Uterus (tissue), 4 donors: Measurements from ENCODE around the gene MEF2A. TPM values are rescaled to one million over a fixed set of nuclear protein-coding genes. Genes with fewer than 3 reads are reported as not detected.
"Not testable (repeated sequence)": the region's sequence is repeated elsewhere in the genome, so short reads cannot be mapped to it uniquely, and the experiment has no call there.

Source experiments
- DNase-seq, 2 donors: peaks; one replicate each; pipeline ENCODE4 v3.0.0-alpha.2; 2019 to 2020
- H3K27ac ChIP-seq, 2 donors: fragments of 200-600 bp; sonication (generic); 1 replicate in 1 of 2; 2 replicates in 1 of 2; pipeline ENCODE4 v1.5.1; 2016 to 2018
- H3K27me3 ChIP-seq, 2 donors: fragments of 200-600 bp; sonication (generic); one replicate each; pipeline ENCODE4 v1.5.1; 2018 to 2019; ENCODE audit warnings: control low read depth in 1 of 2
- H3K36me3 ChIP-seq, 2 donors: fragments of 200-600 bp; sonication (generic); one replicate each; pipeline ENCODE4 v1.5.1; 2019; ENCODE audit warnings: control low read depth in 1 of 2
- H3K4me1 ChIP-seq, 2 donors: fragments of 200-600 bp; sonication (generic); one replicate each; pipeline ENCODE4 v1.5.1; 2018 to 2019; ENCODE audit warnings: control low read depth in 1 of 2
- H3K4me3 ChIP-seq, 2 donors: fragments of 200-600 bp; sonication (generic); 1 replicate in 1 of 2; 2 replicates in 1 of 2; pipeline ENCODE4 v1.5.1; 2018 to 2019; ENCODE audit warnings: mild to moderate bottlenecking in 1 of 2
- H3K9me3 ChIP-seq, 2 donors: fragments of 200-600 bp; sonication (generic); one replicate each; pipeline ENCODE4 v1.5.1; 2019; ENCODE audit warnings: control low read depth in 1 of 2
- POLR2A ChIP-seq, 2 donors: fragments of 450-650 bp; IDR thresholded peaks; one replicate each; pipeline ENCODE4 v1.6.1; 2016; ENCODE audit warnings: antibody characterized with exemption in 2 of 2, mild to moderate bottlenecking in 1 of 2, moderate library complexity in 1 of 2
- intact Hi-C: fragments of 100-400 bp; cut with DNase I; formaldehyde crosslinking; loops from one replicate; pipeline ENCODE4 v1.15.1; 2023; ENCODE audit warnings: low total_unique reads
- total RNA-seq, 4 donors: library from RNA; depleted of rRNA in 3 of 4; stranded (reverse); fragments of >200 nt in 3 of 4; gene quantifications; one replicate each; pipeline versions ENCODE4 v1.1.0 to v1.2.4, GENCODE V29; 2014 to 2023
- TF ChIP-seq, protein P1 (sequence below), 4 experiments: fragments of 200-600 bp in 2 of 4; fragments of 450-650 bp in 2 of 4; sonication (generic) in 2 of 4; IDR thresholded peaks; one replicate each; pipeline ENCODE4 v1.5.1; 2016 to 2019; ENCODE audit warnings: antibody characterized with exemption in 4 of 4, mild to moderate bottlenecking in 2 of 4, moderate library complexity in 1 of 4
- donor health status: DM: yes; HTN: yes; CAD: no.

Gene MEF2A
- total RNA-seq, 4 donors from 2014 or later: 78.6 to 138 (median 105) TPM

DNA sequence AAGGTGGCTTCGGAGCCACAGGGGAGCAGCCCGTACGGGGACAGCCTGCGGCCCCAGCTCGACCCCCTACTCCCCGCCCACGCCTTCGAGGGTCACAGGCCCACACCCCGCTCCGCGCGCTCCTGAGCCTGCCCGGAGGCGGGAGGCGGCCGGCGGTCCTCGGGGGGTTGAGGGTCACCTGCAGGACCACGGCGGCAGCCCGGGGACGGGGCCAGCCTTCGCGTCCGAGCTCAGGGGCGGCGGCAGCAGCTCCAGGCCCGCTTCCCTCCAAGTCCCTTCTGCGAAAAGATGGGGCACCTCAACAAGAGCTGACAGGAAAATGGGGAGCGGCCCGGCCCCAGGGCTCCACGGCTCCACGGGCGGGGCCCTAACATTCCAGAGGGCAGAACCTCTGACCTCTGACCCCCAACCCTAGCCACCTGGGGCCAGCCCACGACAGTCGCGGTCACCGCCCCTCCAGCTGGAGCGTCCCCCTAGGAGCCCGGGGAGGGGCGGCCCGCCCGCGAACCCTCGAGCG is 167.0 kb downstream of the MEF2A start:
- no peaks in the 10 kb centered on the region for H3K9me3 ChIP-seq
- DNase-seq: peak; percentile 53 to 62
- intact Hi-C loops: no loop called here
- no peaks in the 10 kb centered on the region for H3K4me1 ChIP-seq
- H3K27ac ChIP-seq: peak overlapping the region; percentile 91 to 97
- no peak for TF ChIP-seq POLR2A (IDR thresholded peaks at IDR 0.05)
- TF ChIP-seq, protein P1, sequence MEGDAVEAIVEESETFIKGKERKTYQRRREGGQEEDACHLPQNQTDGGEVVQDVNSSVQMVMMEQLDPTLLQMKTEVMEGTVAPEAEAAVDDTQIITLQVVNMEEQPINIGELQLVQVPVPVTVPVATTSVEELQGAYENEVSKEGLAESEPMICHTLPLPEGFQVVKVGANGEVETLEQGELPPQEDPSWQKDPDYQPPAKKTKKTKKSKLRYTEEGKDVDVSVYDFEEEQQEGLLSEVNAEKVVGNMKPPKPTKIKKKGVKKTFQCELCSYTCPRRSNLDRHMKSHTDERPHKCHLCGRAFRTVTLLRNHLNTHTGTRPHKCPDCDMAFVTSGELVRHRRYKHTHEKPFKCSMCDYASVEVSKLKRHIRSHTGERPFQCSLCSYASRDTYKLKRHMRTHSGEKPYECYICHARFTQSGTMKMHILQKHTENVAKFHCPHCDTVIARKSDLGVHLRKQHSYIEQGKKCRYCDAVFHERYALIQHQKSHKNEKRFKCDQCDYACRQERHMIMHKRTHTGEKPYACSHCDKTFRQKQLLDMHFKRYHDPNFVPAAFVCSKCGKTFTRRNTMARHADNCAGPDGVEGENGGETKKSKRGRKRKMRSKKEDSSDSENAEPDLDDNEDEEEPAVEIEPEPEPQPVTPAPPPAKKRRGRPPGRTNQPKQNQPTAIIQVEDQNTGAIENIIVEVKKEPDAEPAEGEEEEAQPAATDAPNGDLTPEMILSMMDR (IDR thresholded peaks at IDR 0.05): no peak
- H3K4me3 ChIP-seq: peak overlapping the region; percentile 80 to 98
- H3K27me3 ChIP-seq: no peaks in the 10 kb centered on the region
- no peaks in the 10 kb centered on the region for H3K36me3 ChIP-seq

DNA sequence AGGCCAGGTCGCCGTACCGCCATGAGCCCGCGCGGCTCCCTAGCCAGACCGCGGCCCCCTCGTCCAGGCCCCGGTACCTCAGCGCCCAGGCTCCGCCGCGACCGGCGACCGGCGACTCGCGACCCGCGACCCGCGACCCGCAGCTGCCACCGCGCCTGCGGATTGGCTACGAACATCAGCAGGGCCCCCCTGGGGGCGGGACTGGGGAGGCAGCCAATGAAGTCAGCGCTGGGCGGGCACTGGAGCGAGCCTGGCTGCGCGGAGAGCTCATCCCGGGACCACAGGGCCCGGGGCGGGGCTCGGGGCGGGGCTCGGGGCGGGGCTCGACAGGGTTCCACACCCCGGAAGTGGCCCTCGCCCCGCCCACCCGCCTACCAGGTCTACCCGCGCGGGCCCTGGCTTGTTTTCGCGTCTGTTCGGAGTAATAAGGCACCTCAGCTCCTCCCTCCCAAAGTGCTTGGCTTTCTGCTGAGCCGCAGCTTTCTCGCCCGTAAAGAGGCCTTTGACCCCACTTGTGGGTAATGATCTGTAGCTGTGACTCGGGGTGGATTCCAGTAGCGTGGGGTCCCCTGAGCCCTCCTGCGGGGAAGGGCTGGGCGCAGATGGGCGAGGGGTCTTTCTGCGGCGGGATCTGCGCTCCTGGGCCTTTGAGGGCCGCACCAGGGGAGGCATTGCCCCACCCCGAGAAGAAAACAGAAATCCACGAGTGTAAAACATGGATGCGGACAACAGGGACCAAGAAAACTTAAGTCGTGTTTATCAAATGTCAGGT is 167.7 kb downstream of the MEF2A start, which contains the start of gene LYSMD4:
Gene LYSMD4 (minus strand): TSS at position 170 of the 772 bp plus-strand sequence. CDS start 1,438 bp downstream, outside the sequence.
- Histone ChIP-seq H3K36me3 (no peaks in the 10 kb centered on the region), H3K4me1 (no peaks in the 10 kb centered on the region), H3K4me3 (peak within 1 kb of the TSS; percentile 80 to 98), H3K9me3 (no peaks in the 10 kb centered on the region), H3K27ac (peak within 1 kb of the TSS; percentile 91 to 97), H3K27me3 (no peaks in the 10 kb centered on the region)
- peak; percentile 82 to 97 for TF ChIP-seq POLR2A (IDR thresholded peaks at IDR 0.05)
- TF ChIP-seq, protein P1 (IDR thresholded peaks at IDR 0.05): peak in 1 of 4 experiments; percentile 26
- DNase-seq: peak; percentile 99
- intact Hi-C loops: no loop called here

DNA sequence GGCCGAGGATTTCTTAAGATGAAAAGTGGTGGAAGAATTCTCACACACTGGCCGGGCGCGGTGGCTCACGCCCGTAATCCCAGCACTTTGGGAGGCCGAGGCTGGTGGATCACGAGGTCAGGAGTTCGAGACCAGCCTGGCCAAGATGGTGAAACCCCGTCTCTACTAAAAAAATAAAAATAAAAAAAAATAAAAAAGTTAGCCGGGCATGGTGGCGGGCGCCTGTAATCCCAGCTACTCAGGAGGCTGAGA is 168.2 kb downstream of the MEF2A start:
- intact Hi-C loops, H3K27me3 ChIP-seq, H3K36me3 ChIP-seq, H3K4me1 ChIP-seq, DNase-seq, H3K9me3 ChIP-seq: not testable (repeated sequence)
- Histone ChIP-seq H3K4me3 (peak overlapping the region; percentile 80 to 98), H3K27ac (peak overlapping the region; percentile 91 to 97)

DNA sequence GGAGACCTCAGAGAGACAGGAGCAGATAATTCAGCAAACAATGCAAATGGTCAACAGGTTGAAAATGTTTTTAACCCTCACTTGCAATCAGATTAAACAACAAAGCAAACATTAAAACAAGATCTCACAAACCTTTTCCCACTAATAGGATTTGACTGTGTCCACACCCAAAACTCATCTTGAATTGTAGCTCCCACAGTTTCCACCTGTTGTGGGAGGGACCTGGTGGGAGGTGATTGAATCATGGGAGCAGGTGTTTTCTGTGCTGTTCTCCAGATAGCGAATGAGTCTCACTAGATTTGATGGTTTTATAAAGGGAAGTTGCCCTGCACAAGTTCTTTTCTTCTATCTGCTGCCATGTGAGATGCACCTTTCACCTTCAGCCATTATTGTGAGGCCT is 168.8 kb downstream of the MEF2A start:
- Histone ChIP-seq H3K36me3 (no peaks in the 10 kb centered on the region), H3K4me3 (no peak overlapping the region), H3K27ac (no peak overlapping the region), H3K4me1 (no peaks in the 10 kb centered on the region), H3K27me3 (no peaks in the 10 kb centered on the region), H3K9me3 (no peaks in the 10 kb centered on the region)
- no peak for DNase-seq
- TF ChIP-seq POLR2A (IDR thresholded peaks at IDR 0.05): no peak
- TF ChIP-seq, protein P1 (IDR thresholded peaks at IDR 0.05): no peak
- intact Hi-C loops: no loop called here

DNA sequence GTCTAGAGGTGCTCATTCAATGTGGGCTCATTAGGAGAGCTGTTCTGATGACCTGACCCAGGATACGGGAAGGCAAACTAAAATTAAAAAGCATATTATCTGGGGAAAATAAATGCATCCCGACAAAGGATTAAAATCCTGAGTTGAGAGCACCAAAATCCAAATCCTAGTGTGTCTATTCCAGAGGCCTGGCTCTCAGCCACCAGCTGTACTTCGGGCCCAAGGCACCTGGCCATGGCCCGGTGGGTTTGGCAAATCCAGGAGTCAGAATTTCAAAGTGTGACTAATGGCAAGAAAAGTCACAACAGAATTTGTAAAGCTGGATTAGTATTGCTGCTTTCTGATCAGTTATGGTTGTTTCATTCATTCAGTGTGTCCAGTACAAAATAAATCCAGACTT is 170.1 kb downstream of the MEF2A start:
- H3K4me3 ChIP-seq: no peak overlapping the region
- no peak for TF ChIP-seq POLR2A (IDR thresholded peaks at IDR 0.05)
- TF ChIP-seq, protein P1 (IDR thresholded peaks at IDR 0.05): no peak
- no peaks in the 10 kb centered on the region for H3K4me1 ChIP-seq
- no peak for DNase-seq
- intact Hi-C loops: no loop called here
- H3K36me3 ChIP-seq: no peaks in the 10 kb centered on the region
- H3K9me3 ChIP-seq: no peaks in the 10 kb centered on the region
- no peaks in the 10 kb centered on the region for H3K27me3 ChIP-seq
- H3K27ac ChIP-seq: no peak overlapping the region
